Transverse colon (tissue), 4 donors: ENCODE data around the gene NSD2. TPM values are rescaled to one million over a fixed set of nuclear protein-coding genes. Genes with fewer than 3 reads are reported as not detected.

Experiments
- DNase-seq: peaks from one replicate; pipeline ENCODE4 v3.0.0-alpha.2; 2019
- H3K27ac ChIP-seq, 4 donors: fragments of 200-600 bp; sonication (generic); 2 replicates each; pipeline ENCODE4 v1.5.1; 2016 to 2018; ENCODE audit warnings: inconsistent platforms in 4 of 4
- H3K27me3 ChIP-seq: fragments of 200-600 bp; sonication (generic); 2 replicates; pipeline ENCODE4 v1.5.1; 2017; ENCODE audit warnings: inconsistent platforms
- H3K36me3 ChIP-seq, 4 donors: fragments of 200-600 bp; sonication (generic); 2 replicates each; pipeline ENCODE4 v1.5.1; 2017 to 2019; ENCODE audit warnings: inconsistent platforms in 4 of 4
- H3K4me1 ChIP-seq, 4 donors: fragments of 200-600 bp; sonication (generic); 2 replicates each; pipeline ENCODE4 v1.5.1; 2017 to 2020; ENCODE audit warnings: inconsistent platforms in 4 of 4
- H3K4me3 ChIP-seq, 4 donors: fragments of 200-600 bp; sonication (generic); 1 replicate in 1 of 4; 2 replicates in 3 of 4; pipeline versions ENCODE4 v1.5.1 to v1.6.1; 2017 to 2019; ENCODE audit warnings: inconsistent platforms in 4 of 4
- H3K9me3 ChIP-seq, 2 donors: fragments of 200-600 bp; sonication (generic); 2 replicates each; pipeline ENCODE4 v1.5.1; 2017 to 2019; ENCODE audit warnings: inconsistent platforms in 2 of 2
- EP300 ChIP-seq: sonication (generic); formaldehyde crosslinking; IDR thresholded peaks from one replicate; pipeline ENCODE4 v1.6.1; 2017; ENCODE audit warnings: antibody characterized with exemption, low read depth
- POLR2A ChIP-seq: fragments of 450-650 bp; IDR thresholded peaks from one replicate; pipeline ENCODE4 v1.6.1; 2016; ENCODE audit warnings: antibody characterized with exemption, mild to moderate bottlenecking, moderate library complexity
- POLR2AphosphoS5 ChIP-seq, 3 donors: sonication (generic); formaldehyde crosslinking; IDR thresholded peaks; one replicate each; pipeline ENCODE4 v1.6.1; 2016; ENCODE audit warnings: antibody characterized with exemption in 3 of 3
- WGBS, 2 donors: methylation state at CpG; one replicate each; pipeline ENCODE4 v1.1.5; 2018; ENCODE audit warnings: low coverage in 1 of 2; 5-methylcytosine and 5-hydroxymethylcytosine counted together
- in situ Hi-C, 4 donors: fragments of 200-750 bp; cut with MboI; loops; one replicate each; pipeline versions ENCODE4 v1.15.0 to v1.15.1; 2017; ENCODE audit warnings: low sequenced_read_pairs in 3 of 4, low pct_ligation_motif_present in 1 of 4, low pct_unique_long_range_greater_than_20kb in 1 of 4
- intact Hi-C: fragments of 100-400 bp; cut with DNase I; formaldehyde crosslinking; loops from one replicate; pipeline ENCODE4 v1.15.1; 2023; ENCODE audit warnings: low total_unique reads
- total RNA-seq, 4 donors: library from RNA; depleted of rRNA; stranded (reverse); fragments of >200 nt; gene quantifications; one replicate each; pipeline ENCODE4 v1.1.0, GENCODE V29; 2016
- TF ChIP-seq, protein P1 (sequence below), 5 experiments: fragments of 200-600 bp in 3 of 5; fragments of 450-650 bp in 2 of 5; sonication (generic) in 3 of 5; IDR thresholded peaks; 1 replicate in 2 of 5; 2 replicates in 3 of 5; pipeline ENCODE4 v1.5.1; 2016 to 2017; ENCODE audit warnings: antibody characterized with exemption in 5 of 5, inconsistent platforms in 3 of 5, mild to moderate bottlenecking in 2 of 5, moderate library complexity in 1 of 5

The NSD2 gene
- total RNA-seq, 4 donors from 2014 or later: 78.4 to 591 (median 158) TPM

DNA sequence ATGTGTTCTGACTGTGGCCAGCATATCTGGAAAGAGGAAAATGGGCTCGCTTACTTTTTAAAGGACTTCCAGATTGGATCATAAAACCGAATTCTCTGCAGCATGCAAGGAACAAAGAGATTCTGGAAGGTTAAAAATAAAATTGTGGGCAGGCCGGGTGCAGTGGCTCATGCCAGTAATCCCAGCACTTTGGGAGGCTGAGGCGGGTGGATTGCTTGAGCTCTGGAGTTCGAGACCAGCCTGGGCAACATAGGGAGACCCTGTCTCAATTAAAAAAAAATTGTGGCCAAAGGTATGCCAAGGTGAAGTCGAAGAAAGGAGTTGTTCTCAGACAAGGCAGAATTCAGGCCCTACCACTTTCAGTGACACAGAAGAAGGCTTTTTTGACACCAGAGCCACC lies 99.7 kb downstream of the NSD2 start:
- Histone ChIP-seq H3K9me3 (no peaks in the 10 kb centered on the region), H3K27me3 (no peaks in the 10 kb centered on the region), H3K4me3 (no peak overlapping the region), H3K36me3 (peaks cover 0 to 19% (median 7%) of the 10 kb centered on the region in 4 donors), H3K4me1 (no peaks in the 10 kb centered on the region), H3K27ac (no peak overlapping the region)
- 90 to 95% methylated on average over 6 of the region's 6 CpGs for WGBS, 2 donors
- DNase-seq: no peak
- intact Hi-C loops (no loop called here), in situ Hi-C loops (loop anchor here in 1 of 4 donors (25.0 kb wide), 1 partner anchor 216 kb away; no protein-coding TSS in a partner anchor)
- TF ChIP-seq, protein P1, sequence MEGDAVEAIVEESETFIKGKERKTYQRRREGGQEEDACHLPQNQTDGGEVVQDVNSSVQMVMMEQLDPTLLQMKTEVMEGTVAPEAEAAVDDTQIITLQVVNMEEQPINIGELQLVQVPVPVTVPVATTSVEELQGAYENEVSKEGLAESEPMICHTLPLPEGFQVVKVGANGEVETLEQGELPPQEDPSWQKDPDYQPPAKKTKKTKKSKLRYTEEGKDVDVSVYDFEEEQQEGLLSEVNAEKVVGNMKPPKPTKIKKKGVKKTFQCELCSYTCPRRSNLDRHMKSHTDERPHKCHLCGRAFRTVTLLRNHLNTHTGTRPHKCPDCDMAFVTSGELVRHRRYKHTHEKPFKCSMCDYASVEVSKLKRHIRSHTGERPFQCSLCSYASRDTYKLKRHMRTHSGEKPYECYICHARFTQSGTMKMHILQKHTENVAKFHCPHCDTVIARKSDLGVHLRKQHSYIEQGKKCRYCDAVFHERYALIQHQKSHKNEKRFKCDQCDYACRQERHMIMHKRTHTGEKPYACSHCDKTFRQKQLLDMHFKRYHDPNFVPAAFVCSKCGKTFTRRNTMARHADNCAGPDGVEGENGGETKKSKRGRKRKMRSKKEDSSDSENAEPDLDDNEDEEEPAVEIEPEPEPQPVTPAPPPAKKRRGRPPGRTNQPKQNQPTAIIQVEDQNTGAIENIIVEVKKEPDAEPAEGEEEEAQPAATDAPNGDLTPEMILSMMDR (IDR thresholded peaks at IDR 0.05): no peak
- TF ChIP-seq POLR2AphosphoS5 (IDR thresholded peaks at IDR 0.05): no peak
- no peak for TF ChIP-seq EP300
- TF ChIP-seq POLR2A: no peak

DNA sequence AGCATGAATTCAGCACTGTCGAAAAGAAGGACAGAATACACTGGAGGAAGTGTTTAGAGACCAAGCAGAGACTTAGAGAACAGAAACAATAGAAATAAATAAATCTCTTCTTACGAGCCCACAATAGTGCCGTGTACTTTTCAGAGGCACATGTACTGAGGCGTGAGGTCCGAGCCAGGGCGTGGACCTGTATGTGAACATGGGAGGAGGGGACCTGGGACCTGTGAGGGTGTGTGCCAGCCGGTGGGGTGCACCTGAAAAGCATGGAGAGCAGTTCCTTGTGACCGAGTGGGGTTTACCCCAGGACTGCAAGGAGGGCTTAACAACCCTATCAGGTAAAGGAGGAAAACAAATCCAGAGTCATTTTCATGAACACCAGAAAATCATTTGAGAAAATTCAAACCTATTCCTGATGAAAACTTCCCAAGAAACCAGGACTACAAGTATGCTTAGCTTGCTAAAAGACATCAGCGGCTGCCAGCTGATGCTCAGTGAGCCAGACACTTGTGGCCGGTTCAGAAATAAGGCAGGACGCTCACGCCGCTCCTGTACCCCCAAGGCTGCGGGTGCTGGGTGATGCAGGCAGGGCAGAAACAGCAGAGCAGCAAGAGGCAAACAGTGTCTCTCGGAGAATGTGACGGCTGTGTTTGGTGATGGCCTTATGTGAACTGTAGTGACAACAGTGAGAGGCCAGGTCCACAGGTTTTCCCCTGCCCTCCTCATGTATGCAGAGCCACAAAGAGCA lies 100.4 kb downstream of the NSD2 start:
- Histone ChIP-seq H3K27me3 (no peaks in the 10 kb centered on the region), H3K9me3 (no peaks in the 10 kb centered on the region), H3K4me1 (no peaks in the 10 kb centered on the region), H3K27ac (no peak overlapping the region), H3K4me3 (no peak overlapping the region), H3K36me3 (peaks cover 0 to 26% (median 12%) of the 10 kb centered on the region in 4 donors)
- intact Hi-C loops: no loop called here
- no peak for DNase-seq
- 83 to 96% methylated on average over 2 to 16 of the region's 16 CpGs for WGBS, 2 donors
- in situ Hi-C loops: loop anchor here in 1 of 4 donors (25.0 kb wide), 1 partner anchor 216 kb away; no protein-coding TSS in a partner anchor
- TF ChIP-seq EP300 (no peak), POLR2AphosphoS5 (IDR thresholded peaks at IDR 0.05) (no peak), POLR2A (no peak)
- TF ChIP-seq, protein P1 (IDR thresholded peaks at IDR 0.05): no peak

DNA sequence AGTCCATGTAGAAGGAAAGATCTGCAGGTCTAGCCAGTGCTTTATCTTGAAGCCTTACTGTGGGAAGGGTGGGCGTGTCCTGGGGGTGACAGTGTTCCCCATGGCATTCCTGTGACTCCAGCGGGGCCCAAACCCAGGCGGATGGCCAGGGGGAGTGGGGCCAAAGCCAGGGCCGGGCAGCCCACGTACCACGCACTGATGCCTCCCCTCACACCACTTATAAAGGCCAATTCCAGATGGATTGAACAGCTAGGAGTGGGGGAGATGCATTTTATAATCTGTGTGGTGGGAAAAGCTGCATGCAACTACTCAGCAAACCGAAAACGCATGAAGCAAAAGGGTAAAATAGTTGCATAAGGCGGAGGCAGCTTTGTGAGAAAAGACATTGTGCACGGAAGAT lies 101.2 kb downstream of the NSD2 start:
- H3K9me3 ChIP-seq: no peaks in the 10 kb centered on the region
- no peaks in the 10 kb centered on the region for H3K4me1 ChIP-seq
- WGBS, 2 donors: 94 to 95% methylated on average over 7 to 10 of the region's 10 CpGs
- in situ Hi-C loops: loop anchor here in 1 of 4 donors (25.0 kb wide), 1 partner anchor 215 kb away; no protein-coding TSS in a partner anchor
- TF ChIP-seq POLR2A (no peak), EP300 (no peak)
- H3K36me3 ChIP-seq: peaks cover 0 to 33% (median 16%) of the 10 kb centered on the region in 4 donors
- no peak overlapping the region for H3K27ac ChIP-seq
- intact Hi-C loops: no loop called here
- no peak for DNase-seq
- no peaks in the 10 kb centered on the region for H3K27me3 ChIP-seq
- no peak overlapping the region for H3K4me3 ChIP-seq

DNA sequence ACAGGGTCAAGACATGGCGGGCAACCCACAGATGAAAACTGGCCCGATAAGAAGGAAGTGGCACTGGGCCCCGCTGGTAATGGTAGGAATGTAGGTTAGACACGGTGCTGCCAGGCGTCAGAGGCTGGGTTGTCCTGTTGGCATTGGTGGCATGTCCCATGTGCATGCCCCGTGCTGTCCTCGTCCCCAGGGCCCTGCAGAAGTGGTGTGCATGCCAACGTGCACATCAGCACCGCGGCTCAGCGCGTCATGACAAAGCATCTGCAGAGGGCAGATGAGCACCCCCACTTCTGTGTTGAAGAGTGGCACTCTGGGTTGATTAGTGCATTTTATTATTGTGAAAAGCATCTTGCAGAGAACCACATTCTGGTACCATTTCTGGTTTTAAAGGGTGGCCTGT lies 102.0 kb downstream of the NSD2 start:
- no peaks in the 10 kb centered on the region for H3K27me3 ChIP-seq
- in situ Hi-C loops: loop anchor here in 1 of 4 donors (25.0 kb wide), 1 partner anchor 214 kb away; no protein-coding TSS in a partner anchor
- no peaks in the 10 kb centered on the region for H3K4me1 ChIP-seq
- no peaks in the 10 kb centered on the region for H3K9me3 ChIP-seq
- intact Hi-C loops: no loop called here
- TF ChIP-seq POLR2AphosphoS5 (IDR thresholded peaks at IDR 0.05): no peak
- TF ChIP-seq POLR2A: no peak
- no peak for TF ChIP-seq EP300
- TF ChIP-seq, protein P1 (IDR thresholded peaks at IDR 0.05): no peak
- WGBS, 2 donors: 80 to 97% methylated on average over 1 to 12 of the region's 12 CpGs
- H3K27ac ChIP-seq: no peak overlapping the region
- H3K36me3 ChIP-seq: peaks cover 0 to 33% (median 16%) of the 10 kb centered on the region in 4 donors
- no peak for DNase-seq
- H3K4me3 ChIP-seq: no peak overlapping the region
